GM12872 (cell line): ENCODE results near the gene AMACR.

Experiments used
- TF ChIP-seq, protein P1 (sequence below): IDR thresholded peaks from 3 replicates; pipeline ENCODE4 v1.5.1; 2011; ENCODE audit warnings: low read depth, mild to moderate bottlenecking, low read length, moderate library complexity; ENCODE audit not compliant: insufficient read depth

Gene AMACR

GRCh38 chr5:34051374-34051980 is 43.6 kb upstream of the AMACR start:
- TF ChIP-seq, protein P1, sequence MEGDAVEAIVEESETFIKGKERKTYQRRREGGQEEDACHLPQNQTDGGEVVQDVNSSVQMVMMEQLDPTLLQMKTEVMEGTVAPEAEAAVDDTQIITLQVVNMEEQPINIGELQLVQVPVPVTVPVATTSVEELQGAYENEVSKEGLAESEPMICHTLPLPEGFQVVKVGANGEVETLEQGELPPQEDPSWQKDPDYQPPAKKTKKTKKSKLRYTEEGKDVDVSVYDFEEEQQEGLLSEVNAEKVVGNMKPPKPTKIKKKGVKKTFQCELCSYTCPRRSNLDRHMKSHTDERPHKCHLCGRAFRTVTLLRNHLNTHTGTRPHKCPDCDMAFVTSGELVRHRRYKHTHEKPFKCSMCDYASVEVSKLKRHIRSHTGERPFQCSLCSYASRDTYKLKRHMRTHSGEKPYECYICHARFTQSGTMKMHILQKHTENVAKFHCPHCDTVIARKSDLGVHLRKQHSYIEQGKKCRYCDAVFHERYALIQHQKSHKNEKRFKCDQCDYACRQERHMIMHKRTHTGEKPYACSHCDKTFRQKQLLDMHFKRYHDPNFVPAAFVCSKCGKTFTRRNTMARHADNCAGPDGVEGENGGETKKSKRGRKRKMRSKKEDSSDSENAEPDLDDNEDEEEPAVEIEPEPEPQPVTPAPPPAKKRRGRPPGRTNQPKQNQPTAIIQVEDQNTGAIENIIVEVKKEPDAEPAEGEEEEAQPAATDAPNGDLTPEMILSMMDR = no peak

DNA sequence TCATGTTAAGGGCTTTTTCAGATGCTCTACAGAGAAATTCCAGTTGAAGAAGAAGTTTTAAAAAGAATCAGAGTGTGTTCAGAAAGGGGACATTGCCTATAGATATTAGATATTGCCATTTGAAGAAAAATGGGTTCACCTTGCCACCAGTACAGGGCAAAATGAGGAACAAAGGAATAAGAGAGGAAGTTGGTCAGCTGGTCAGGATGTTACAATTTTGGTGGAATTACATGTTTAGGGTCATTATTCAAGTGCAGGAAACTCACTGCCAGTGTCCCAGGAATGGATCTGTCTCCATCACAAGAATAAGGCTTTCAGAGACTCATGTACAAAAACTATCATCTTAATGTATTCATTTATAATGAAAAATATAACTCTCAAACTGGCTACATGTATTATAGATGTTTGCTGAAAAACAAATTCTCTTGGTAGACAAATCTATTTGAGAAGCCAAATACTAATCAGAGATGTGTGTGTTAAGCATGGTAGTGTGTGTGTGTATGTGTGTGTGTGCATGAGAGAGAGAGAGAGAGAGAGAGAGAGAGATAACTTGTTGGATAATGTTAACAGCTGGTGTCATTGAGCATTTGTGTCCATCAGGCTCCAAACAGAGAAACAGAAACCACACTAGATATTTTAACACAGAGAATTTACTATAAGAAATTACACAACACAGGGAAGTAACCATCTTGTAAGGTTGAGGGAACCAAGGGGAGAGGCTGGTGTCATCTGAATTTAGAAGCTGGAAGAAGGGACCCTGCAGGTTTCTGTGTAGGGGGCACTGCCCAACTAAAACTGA is 40.1 kb upstream of the AMACR start:
- TF ChIP-seq, protein P1 = no peak

DNA sequence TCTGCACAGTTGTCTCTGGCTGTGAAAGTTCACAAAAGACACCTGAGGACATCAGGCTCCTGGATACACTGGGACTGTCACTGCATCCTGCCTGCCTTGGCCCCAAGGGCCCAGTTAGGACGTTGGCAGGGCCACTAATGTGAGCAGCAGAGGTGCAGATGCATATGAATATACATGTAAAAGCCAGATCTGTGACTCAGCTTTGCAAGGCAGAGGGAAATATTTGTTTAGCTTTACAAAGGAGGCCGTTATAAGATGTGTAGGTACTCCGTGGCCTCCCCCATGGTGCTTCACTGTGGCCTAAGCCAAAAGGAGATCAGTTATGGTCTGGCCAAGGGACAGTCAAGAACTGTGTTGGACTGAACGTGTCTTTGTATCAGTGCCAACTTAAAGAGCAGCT is 39.3 kb upstream of the AMACR start:
- TF ChIP-seq, protein P1 = no peak

- TF ChIP-seq, protein P1 = no peak
These were observed 38.1 kb upstream of the AMACR start for GRCh38 chr5:34045996-34046395.

GRCh38 chr5:34045023-34045422 is 37.2 kb upstream of the AMACR start:
- TF ChIP-seq, protein P1 = no peak

- TF ChIP-seq, protein P1 = no peak
These were observed 35.4 kb upstream of the AMACR start, which contains the start of gene C1QTNF3 for GRCh38 chr5:34043099-34043876. TSS of gene C1QTNF3 (minus strand) at chr5:34043213. CDS start at chr5:34043125, 88 bp downstream.

- TF ChIP-seq, protein P1 = no peak
These were observed 34.5 kb upstream of the AMACR start for GRCh38 chr5:34042321-34042720.
